ENCODE measurements around the gene GRIN3A.

GRIN3A gene

DNA sequence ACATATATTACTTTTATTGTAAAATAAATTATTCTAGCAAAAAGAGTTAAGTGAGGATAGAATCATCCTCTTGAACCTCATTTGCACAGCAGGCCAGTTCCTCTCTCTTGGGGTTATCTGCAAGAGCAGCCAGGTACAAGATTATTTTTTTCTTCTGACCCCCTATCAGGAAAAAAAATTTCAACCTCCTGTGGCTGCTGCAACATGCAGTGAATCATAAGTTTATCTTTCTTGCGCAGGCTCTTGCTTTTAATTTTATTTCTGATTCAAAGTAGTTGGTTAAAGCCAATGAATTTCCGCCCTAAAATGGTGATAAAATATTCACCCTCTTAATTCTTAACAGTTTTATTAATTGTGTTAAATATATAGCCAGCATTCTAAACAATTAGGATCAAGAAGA is 74.0 kb downstream of the GRIN3A start:
- Histone ChIP-seq H3K56ac (ENCODE audit: low read length) (no peak overlapping the region), H3K4me1 (ENCODE audit: control insufficient read depth, low read depth, low read length) (no peaks in the 10 kb centered on the region), H3K9ac (ENCODE audit: low read length) (no peak overlapping the region), H3K4me2 (ENCODE audit: low read length) (no peak overlapping the region), H3K18ac (ENCODE audit: low read length) (no peak overlapping the region), H2BK15ac (replicated peaks; ENCODE audit: low read depth) (no peak overlapping the region), H3K23ac (ENCODE audit: low read length) (no peak overlapping the region), H3K79me2 (ENCODE audit: control insufficient read depth, insufficient read depth, low read length) (no peaks in the 10 kb centered on the region), H3K4ac (ENCODE audit: low read depth, low read length) (no peak overlapping the region), H4K5ac (ENCODE audit: low read length) (no peak overlapping the region), H4K8ac (ENCODE audit: low read depth, low read length) (no peak overlapping the region), H3K79me1 (ENCODE audit: low read length) (no peaks in the 10 kb centered on the region), H2BK5ac (ENCODE audit: low read length) (no peak overlapping the region), H3K27ac (ENCODE audit: low read depth, low read length) (no peak overlapping the region), H2BK120ac (ENCODE audit: low read depth, low read length) (no peak overlapping the region), H2AK5ac (ENCODE audit: low read length) (no peak overlapping the region), H3K4me3 (ENCODE audit: low read length) (no peak overlapping the region), H3K27me3 (ENCODE audit: insufficient read depth, low read length, poor library complexity) (no peaks in the 10 kb centered on the region), H3K36me3 (ENCODE audit: control insufficient read depth, insufficient read depth, low read length) (no peaks in the 10 kb centered on the region)
- DNase-seq, result no peak
- no CpG with 5 or more reads among the region's 2 CpGs for WGBS (ENCODE audit: extremely low coverage, insufficient coverage, low lambda C conversion rate)

DNA sequence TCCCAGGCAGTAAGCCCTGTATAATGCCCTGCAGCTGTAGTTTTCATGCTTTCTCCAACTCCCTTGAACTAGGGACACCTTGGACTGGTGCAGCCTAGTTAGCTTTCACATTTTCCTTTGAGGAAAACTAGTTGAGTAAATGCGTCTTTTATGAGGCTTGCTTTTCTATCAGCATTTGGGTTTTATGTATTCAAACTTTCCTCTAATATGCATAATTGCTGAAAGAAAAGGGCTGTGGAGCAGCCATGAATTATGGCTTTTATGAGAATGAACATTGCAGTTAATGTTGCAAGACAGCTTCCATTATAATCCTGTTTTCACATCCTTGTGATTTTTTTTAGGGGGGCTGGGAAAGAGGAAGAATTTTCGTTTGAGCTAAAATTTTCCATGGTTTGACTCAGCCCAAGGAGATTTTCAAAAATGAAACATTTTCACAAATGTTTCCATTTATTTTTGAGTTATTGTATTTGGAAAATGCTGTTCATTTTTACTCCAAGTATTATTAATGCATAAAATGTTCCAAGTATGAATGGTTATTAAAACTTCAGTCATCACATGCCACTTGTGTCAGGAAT is 85.8 kb downstream of the GRIN3A start:
- Histone ChIP-seq H3K56ac (ENCODE audit: low read length) (no peak overlapping the region), H2BK120ac (ENCODE audit: low read depth, low read length) (no peak overlapping the region), H3K18ac (ENCODE audit: low read length) (no peak overlapping the region), H3K79me2 (ENCODE audit: control insufficient read depth, insufficient read depth, low read length) (no peaks in the 10 kb centered on the region), H3K27me3 (ENCODE audit: insufficient read depth, low read length, poor library complexity) (no peaks in the 10 kb centered on the region), H3K27ac (ENCODE audit: low read depth, low read length) (no peak overlapping the region), H3K23ac (ENCODE audit: low read length) (no peak overlapping the region), H2AK5ac (ENCODE audit: low read length) (no peak overlapping the region), H3K79me1 (ENCODE audit: low read length) (no peaks in the 10 kb centered on the region), H2BK5ac (ENCODE audit: low read length) (no peak overlapping the region), H4K8ac (ENCODE audit: low read depth, low read length) (no peak overlapping the region), H3K9ac (ENCODE audit: low read length) (no peak overlapping the region), H3K4ac (ENCODE audit: low read depth, low read length) (no peak overlapping the region), H2BK15ac (replicated peaks; ENCODE audit: low read depth) (no peak overlapping the region), H3K36me3 (ENCODE audit: control insufficient read depth, insufficient read depth, low read length) (no peaks in the 10 kb centered on the region), H4K5ac (ENCODE audit: low read length) (no peak overlapping the region), H3K4me3 (ENCODE audit: low read length) (no peak overlapping the region), H3K4me1 (ENCODE audit: control insufficient read depth, low read depth, low read length) (no peaks in the 10 kb centered on the region), H3K4me2 (ENCODE audit: low read length) (no peak overlapping the region)
- WGBS (ENCODE audit: extremely low coverage, insufficient coverage, low lambda C conversion rate), result no CpG with 5 or more reads among the region's 2 CpGs
- no peak for DNase-seq

DNA sequence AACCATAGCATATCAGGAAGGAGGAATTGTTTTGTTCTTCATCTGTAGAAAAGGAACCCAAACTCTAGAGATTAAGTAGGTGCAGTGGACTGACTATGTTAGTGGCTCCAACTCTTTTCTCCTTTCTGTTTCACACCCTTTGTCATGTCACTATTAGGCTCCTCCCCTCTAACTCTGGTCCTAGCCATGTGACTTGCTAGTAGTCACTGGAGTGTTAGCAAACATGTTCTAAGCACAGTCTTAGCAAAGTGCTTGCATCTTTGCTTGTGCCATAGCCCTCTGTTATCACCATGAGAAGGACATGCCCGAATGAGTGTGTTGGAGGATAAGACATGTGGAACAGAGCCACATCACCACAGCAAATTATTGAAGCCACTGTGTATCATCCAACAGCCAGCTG is 88.3 kb downstream of the GRIN3A start:
- no peaks in the 10 kb centered on the region for H3K27me3 ChIP-seq (ENCODE audit: insufficient read depth, low read length, poor library complexity)

DNA sequence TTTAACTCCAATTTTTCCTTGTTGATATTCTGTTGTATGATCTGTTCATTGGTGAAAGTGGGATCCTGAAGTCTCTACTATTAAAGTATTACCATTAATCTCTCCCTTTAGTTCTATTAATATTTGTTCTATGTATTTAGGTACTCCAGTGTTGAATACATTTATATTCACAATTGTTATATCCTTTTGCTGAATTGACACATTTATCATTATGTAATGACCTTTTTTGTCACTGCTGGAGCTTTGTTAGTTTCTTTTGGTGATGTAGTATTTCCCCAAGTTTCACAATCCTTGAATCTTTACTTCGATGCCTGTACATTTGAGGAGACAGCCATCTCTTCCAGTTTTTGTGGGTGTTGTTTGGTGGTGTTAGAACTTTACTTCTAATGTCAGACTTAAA is 90.0 kb downstream of the GRIN3A start:
- Histone ChIP-seq H3K4me3 (ENCODE audit: low read length) (no peak overlapping the region), H3K56ac (ENCODE audit: low read length) (no peak overlapping the region), H2BK5ac (ENCODE audit: low read length) (no peak overlapping the region), H3K36me3 (ENCODE audit: control insufficient read depth, insufficient read depth, low read length) (no peaks in the 10 kb centered on the region), H3K4me2 (ENCODE audit: low read length) (no peak overlapping the region), H3K4me1 (ENCODE audit: control insufficient read depth, low read depth, low read length) (no peaks in the 10 kb centered on the region), H2AK5ac (ENCODE audit: low read length) (no peak overlapping the region), H3K9ac (ENCODE audit: low read length) (no peak overlapping the region), H3K4ac (ENCODE audit: low read depth, low read length) (no peak overlapping the region), H2BK120ac (ENCODE audit: low read depth, low read length) (no peak overlapping the region), H3K79me1 (ENCODE audit: low read length) (no peaks in the 10 kb centered on the region), H4K5ac (ENCODE audit: low read length) (no peak overlapping the region), H4K8ac (ENCODE audit: low read depth, low read length) (no peak overlapping the region), H3K79me2 (ENCODE audit: control insufficient read depth, insufficient read depth, low read length) (no peaks in the 10 kb centered on the region), H2BK15ac (replicated peaks; ENCODE audit: low read depth) (no peak overlapping the region), H3K27ac (ENCODE audit: low read depth, low read length) (no peak overlapping the region), H3K23ac (ENCODE audit: low read length) (no peak overlapping the region), H3K27me3 (ENCODE audit: insufficient read depth, low read length, poor library complexity) (no peaks in the 10 kb centered on the region), H3K18ac (ENCODE audit: low read length) (no peak overlapping the region)
- no peak for DNase-seq
- no CpG with 5 or more reads among the region's 1 CpG for WGBS (ENCODE audit: extremely low coverage, insufficient coverage, low lambda C conversion rate)

More for the DNA sequence above, 88.3 kb downstream of the GRIN3A start:
- H2BK15ac ChIP-seq (replicated peaks; ENCODE audit: low read depth), result no peak overlapping the region
- H2BK5ac ChIP-seq (ENCODE audit: low read length), result no peak overlapping the region
- H3K56ac ChIP-seq (ENCODE audit: low read length), result no peak overlapping the region
- no peak overlapping the region for H3K4ac ChIP-seq (ENCODE audit: low read depth, low read length)
- no peak overlapping the region for H2BK120ac ChIP-seq (ENCODE audit: low read depth, low read length)
- H3K79me1 ChIP-seq (ENCODE audit: low read length), result no peaks in the 10 kb centered on the region
- H3K36me3 ChIP-seq (ENCODE audit: control insufficient read depth, insufficient read depth, low read length), result no peaks in the 10 kb centered on the region
- no peak overlapping the region for H2AK5ac ChIP-seq (ENCODE audit: low read length)
- no peak overlapping the region for H3K23ac ChIP-seq (ENCODE audit: low read length)
- H3K27ac ChIP-seq (ENCODE audit: low read depth, low read length), result no peak overlapping the region
- no CpG with 5 or more reads among the region's 1 CpG for WGBS (ENCODE audit: extremely low coverage, insufficient coverage, low lambda C conversion rate)
- no peaks in the 10 kb centered on the region for H3K4me1 ChIP-seq (ENCODE audit: control insufficient read depth, low read depth, low read length)
- no peak overlapping the region for H4K8ac ChIP-seq (ENCODE audit: low read depth, low read length)
- H3K79me2 ChIP-seq (ENCODE audit: control insufficient read depth, insufficient read depth, low read length), result no peaks in the 10 kb centered on the region
- no peak overlapping the region for H4K5ac ChIP-seq (ENCODE audit: low read length)
- no peak overlapping the region for H3K9ac ChIP-seq (ENCODE audit: low read length)
- H3K4me2 ChIP-seq (ENCODE audit: low read length), result no peak overlapping the region
- no peak overlapping the region for H3K4me3 ChIP-seq (ENCODE audit: low read length)
- no peak for DNase-seq
- no peak overlapping the region for H3K18ac ChIP-seq (ENCODE audit: low read length)

DNA sequence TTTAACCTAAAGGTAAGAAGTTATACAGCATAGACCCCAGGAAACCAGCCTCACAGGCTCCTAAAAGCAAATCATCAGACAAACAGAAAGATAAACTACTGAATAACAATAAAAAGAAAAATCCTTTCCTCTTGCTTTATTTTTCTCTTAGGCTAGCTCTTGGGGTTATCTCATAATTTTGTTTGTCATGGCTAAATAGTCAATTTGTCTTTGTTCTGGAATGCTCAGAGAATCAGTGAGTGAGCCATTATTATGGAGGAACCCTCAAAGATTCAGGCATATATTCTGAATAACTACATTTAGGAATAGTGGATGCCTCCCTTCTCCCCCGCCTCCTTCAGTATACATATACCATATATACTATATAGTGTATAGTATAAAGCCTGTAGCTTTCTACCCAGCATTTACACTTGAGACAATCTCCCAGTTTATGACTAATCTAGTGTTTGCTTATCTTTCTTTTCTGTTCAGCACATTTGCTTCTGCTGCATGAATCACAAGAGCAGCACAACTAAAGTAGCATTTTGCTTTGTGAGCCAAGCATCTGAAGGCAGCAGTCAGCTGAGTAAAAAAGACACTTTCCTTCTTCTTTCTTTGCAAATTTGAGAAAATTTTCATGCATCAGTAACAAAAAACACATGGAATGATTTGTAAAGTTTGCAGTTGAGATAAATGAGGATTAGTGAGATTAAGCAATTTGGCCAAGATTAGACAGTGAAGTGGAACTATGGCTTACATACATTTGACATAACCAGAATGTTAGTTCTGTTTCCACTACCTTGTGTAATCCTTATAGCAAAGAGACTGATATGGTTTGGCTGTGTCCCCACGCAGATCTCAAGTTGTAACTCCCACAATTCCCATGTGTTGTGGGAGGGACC is 98.4 kb downstream of the GRIN3A start:
- Histone ChIP-seq H3K36me3 (ENCODE audit: control insufficient read depth, insufficient read depth, low read length) (no peaks in the 10 kb centered on the region), H3K4me1 (ENCODE audit: control insufficient read depth, low read depth, low read length) (no peaks in the 10 kb centered on the region), H3K79me2 (ENCODE audit: control insufficient read depth, insufficient read depth, low read length) (no peaks in the 10 kb centered on the region), H2BK120ac (ENCODE audit: low read depth, low read length) (no peak overlapping the region), H3K56ac (ENCODE audit: low read length) (no peak overlapping the region), H3K18ac (ENCODE audit: low read length) (no peak overlapping the region), H2BK15ac (replicated peaks; ENCODE audit: low read depth) (no peak overlapping the region), H3K27me3 (ENCODE audit: insufficient read depth, low read length, poor library complexity) (no peaks in the 10 kb centered on the region), H2AK5ac (ENCODE audit: low read length) (no peak overlapping the region), H3K79me1 (ENCODE audit: low read length) (no peaks in the 10 kb centered on the region), H4K5ac (ENCODE audit: low read length) (no peak overlapping the region), H3K9ac (ENCODE audit: low read length) (no peak overlapping the region), H3K23ac (ENCODE audit: low read length) (no peak overlapping the region), H3K4ac (ENCODE audit: low read depth, low read length) (no peak overlapping the region), H3K4me3 (ENCODE audit: low read length) (no peak overlapping the region), H4K8ac (ENCODE audit: low read depth, low read length) (no peak overlapping the region), H2BK5ac (ENCODE audit: low read length) (no peak overlapping the region), H3K4me2 (ENCODE audit: low read length) (no peak overlapping the region), H3K27ac (ENCODE audit: low read depth, low read length) (no peak overlapping the region)
- no peak for DNase-seq
- no CpG with 5 or more reads among the region's 2 CpGs for WGBS (ENCODE audit: extremely low coverage, insufficient coverage, low lambda C conversion rate)
